HepG2 (cell line): Measurements from ENCODE around the gene MAP3K2. TPM values are rescaled to one million over a fixed set of nuclear protein-coding genes. Genes with fewer than 3 reads are reported as not detected.

Experiments used
- MEIS1 ChIP-seq: sonication (generic); formaldehyde crosslinking; IDR thresholded peaks from 2 replicates; pipeline ENCODE4 v1.9.0; 2021; ENCODE audit warnings: mild to moderate bottlenecking, missing genetic modification reagents, moderate library complexity, borderline replicate concordance
- NKX3-1 ChIP-seq: sonication (generic); formaldehyde crosslinking; IDR thresholded peaks from 2 replicates; pipeline ENCODE4 v1.5.0; 2020; ENCODE audit warnings: missing genetic modification reagents
- SIX1 ChIP-seq: sonication (generic); formaldehyde crosslinking; IDR thresholded peaks from 2 replicates; pipeline ENCODE4 v1.4.0; 2020; ENCODE audit warnings: missing genetic modification reagents, borderline replicate concordance
- TBX2 ChIP-seq: sonication (generic); formaldehyde crosslinking; IDR thresholded peaks from 2 replicates; pipeline ENCODE4 v1.5.0; 2020; ENCODE audit warnings: missing genetic modification reagents, mild to moderate bottlenecking, borderline replicate concordance
- YEATS4 ChIP-seq: sonication (generic); formaldehyde crosslinking; IDR thresholded peaks from 2 replicates; pipeline ENCODE4 v1.4.0; 2020; ENCODE audit warnings: missing genetic modification reagents, borderline replicate concordance
- YY1 ChIP-seq: IDR thresholded peaks from 2 replicates; pipeline ENCODE4 v1.6.1; 2011; ENCODE audit warnings: low read length, low read depth, moderate library complexity, mild to moderate bottlenecking; ENCODE audit not compliant: insufficient read depth, insufficient replicate concordance
- ZNF317 ChIP-seq: sonication (generic); formaldehyde crosslinking; IDR thresholded peaks from 2 replicates; pipeline ENCODE4 v1.5.0; 2020; ENCODE audit warnings: mild to moderate bottlenecking, missing genetic modification reagents
- ZNF33B ChIP-seq: sonication (generic); formaldehyde crosslinking; IDR thresholded peaks from 2 replicates; pipeline ENCODE4 v1.5.1; 2020; ENCODE audit warnings: mild to moderate bottlenecking, missing genetic modification reagents
- ZNF501 ChIP-seq: sonication (generic); formaldehyde crosslinking; IDR thresholded peaks from 2 replicates; pipeline ENCODE4 v1.5.1; 2020; ENCODE audit warnings: mild to moderate bottlenecking, moderate library complexity, missing genetic modification reagents
- ZNF614 ChIP-seq: IDR thresholded peaks from 2 replicates; pipeline ENCODE4 v1.6.1; 2018; ENCODE audit warnings: missing biosample characterization, missing genetic modification reagents, inconsistent platforms, borderline replicate concordance
- ZNF619 ChIP-seq: sonication (generic); formaldehyde crosslinking; IDR thresholded peaks from 2 replicates; pipeline ENCODE4 v1.4.0; 2020; ENCODE audit warnings: mild to moderate bottlenecking, missing genetic modification reagents
- ZSCAN22 ChIP-seq: sonication (generic); formaldehyde crosslinking; IDR thresholded peaks from 2 replicates; pipeline ENCODE4 v1.4.0; 2020; ENCODE audit warnings: mild to moderate bottlenecking, missing genetic modification reagents
- polyA plus RNA-seq, 8 experiments: library from polyadenylated mRNA; depleted of rRNA in 3 of 8; stranded (reverse) in 7 of 8; unstranded in 1 of 8; fragments of >200 nt; fragmentation: Illumina TruSeq in 4 of 8; extraction: Trizol in 4 of 8; gene quantifications; 2 replicates each; pipeline versions ENCODE4 v1.2.1 to v1.2.3, GENCODE V29; 2011 to 2016; ENCODE audit warnings: low read depth in 4 of 8, missing spikeins in 1 of 8, mixed read lengths in 1 of 8; ENCODE audit not compliant: insufficient read depth in 1 of 8
- total RNA-seq, 5 experiments: library from RNA; depleted of rRNA; stranded (reverse); fragments of >200 nt; fragmentation: Illumina TruSeq; extraction: Trizol; gene quantifications; 2 replicates each; pipeline ENCODE4 v1.2.3, GENCODE V29; 2016; ENCODE audit warnings: low read depth in 1 of 5
- TF ChIP-seq, protein P1 (sequence below): sonication (generic); formaldehyde crosslinking; IDR thresholded peaks from 2 replicates; pipeline ENCODE4 v1.8.1; 2023; ENCODE audit warnings: missing genetic modification reagents, inconsistent platforms, borderline replicate concordance
- TF ChIP-seq, protein P2 (sequence below): sonication (generic); formaldehyde crosslinking; IDR thresholded peaks from 2 replicates; pipeline ENCODE4 v1.5.0; 2020; ENCODE audit warnings: missing genetic modification reagents
- TF ChIP-seq, protein P3 (sequence below): sonication (generic); formaldehyde crosslinking; IDR thresholded peaks from 2 replicates; pipeline ENCODE4 v1.4.0; 2020; ENCODE audit warnings: mild to moderate bottlenecking, missing genetic modification reagents
- TF ChIP-seq, protein P4 (sequence below): sonication (generic); formaldehyde crosslinking; IDR thresholded peaks from 2 replicates; pipeline ENCODE4 v1.4.0; 2020; ENCODE audit warnings: missing genetic modification reagents
- TF ChIP-seq, protein P5 (sequence below): sonication (generic); formaldehyde crosslinking; IDR thresholded peaks from 2 replicates; pipeline ENCODE4 v1.4.0; 2020; ENCODE audit warnings: missing genetic modification reagents, borderline replicate concordance

MAP3K2 gene
- total and polyA plus RNA-seq, 2 of the 13 experiments (the other 11 are each of a cell fraction or from before 2014, with no cell fraction given) = 12.2 to 37.2 TPM

DNA sequence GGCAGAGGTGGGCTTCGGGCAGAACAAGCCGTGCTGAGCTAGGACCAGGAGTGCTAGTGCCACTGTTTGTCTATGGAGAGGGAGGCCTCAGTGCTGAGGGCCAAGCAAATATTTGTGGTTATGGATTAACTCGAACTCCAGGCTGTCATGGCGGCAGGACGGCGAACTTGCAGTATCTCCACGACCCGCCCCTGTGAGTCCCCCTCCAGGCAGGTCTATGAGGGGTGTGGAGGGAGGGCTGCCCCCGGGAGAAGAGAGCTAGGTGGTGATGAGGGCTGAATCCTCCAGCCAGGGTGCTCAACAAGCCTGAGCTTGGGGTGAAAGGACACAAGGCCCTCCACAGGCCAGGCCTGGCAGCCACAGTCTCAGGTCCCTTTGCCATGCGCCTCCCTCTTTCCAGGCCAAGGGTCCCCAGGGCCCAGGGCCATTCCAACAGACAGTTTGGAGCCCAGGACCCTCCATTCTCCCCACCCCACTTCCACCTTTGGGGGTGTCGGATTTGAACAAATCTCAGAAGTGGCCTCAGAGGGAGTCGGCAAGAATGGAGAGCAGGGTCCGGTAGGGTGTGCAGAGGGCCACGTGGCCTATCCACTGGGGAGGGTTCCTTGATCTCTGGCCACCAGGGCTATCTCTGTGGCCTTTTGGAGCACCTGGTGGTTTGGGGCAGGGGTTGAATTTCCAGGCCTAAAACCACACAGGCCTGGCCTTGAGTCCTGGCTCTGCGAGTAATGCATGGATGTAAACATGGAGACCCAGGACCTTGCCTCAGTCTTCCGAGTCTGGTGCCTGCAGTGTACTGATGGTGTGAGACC, 30.7 kb upstream of the MAP3K2 start, which contains the start of gene PROC (continued):
- TF ChIP-seq, protein P1, sequence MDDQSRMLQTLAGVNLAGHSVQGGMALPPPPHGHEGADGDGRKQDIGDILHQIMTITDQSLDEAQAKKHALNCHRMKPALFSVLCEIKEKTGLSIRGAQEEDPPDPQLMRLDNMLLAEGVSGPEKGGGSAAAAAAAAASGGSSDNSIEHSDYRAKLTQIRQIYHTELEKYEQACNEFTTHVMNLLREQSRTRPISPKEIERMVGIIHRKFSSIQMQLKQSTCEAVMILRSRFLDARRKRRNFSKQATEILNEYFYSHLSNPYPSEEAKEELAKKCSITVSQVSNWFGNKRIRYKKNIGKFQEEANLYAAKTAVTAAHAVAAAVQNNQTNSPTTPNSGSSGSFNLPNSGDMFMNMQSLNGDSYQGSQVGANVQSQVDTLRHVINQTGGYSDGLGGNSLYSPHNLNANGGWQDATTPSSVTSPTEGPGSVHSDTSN = 0 out of 2 replicates have a peak, but pooled peaks have one; percentile 63
- TF ChIP-seq, protein P2, sequence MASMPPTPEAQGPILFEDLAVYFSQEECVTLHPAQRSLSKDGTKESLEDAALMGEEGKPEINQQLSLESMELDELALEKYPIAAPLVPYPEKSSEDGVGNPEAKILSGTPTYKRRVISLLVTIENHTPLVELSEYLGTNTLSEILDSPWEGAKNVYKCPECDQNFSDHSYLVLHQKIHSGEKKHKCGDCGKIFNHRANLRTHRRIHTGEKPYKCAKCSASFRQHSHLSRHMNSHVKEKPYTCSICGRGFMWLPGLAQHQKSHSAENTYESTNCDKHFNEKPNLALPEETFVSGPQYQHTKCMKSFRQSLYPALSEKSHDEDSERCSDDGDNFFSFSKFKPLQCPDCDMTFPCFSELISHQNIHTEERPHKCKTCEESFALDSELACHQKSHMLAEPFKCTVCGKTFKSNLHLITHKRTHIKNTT (CRISPR knock-in tag) = no peak
- TF ChIP-seq, protein P3, sequence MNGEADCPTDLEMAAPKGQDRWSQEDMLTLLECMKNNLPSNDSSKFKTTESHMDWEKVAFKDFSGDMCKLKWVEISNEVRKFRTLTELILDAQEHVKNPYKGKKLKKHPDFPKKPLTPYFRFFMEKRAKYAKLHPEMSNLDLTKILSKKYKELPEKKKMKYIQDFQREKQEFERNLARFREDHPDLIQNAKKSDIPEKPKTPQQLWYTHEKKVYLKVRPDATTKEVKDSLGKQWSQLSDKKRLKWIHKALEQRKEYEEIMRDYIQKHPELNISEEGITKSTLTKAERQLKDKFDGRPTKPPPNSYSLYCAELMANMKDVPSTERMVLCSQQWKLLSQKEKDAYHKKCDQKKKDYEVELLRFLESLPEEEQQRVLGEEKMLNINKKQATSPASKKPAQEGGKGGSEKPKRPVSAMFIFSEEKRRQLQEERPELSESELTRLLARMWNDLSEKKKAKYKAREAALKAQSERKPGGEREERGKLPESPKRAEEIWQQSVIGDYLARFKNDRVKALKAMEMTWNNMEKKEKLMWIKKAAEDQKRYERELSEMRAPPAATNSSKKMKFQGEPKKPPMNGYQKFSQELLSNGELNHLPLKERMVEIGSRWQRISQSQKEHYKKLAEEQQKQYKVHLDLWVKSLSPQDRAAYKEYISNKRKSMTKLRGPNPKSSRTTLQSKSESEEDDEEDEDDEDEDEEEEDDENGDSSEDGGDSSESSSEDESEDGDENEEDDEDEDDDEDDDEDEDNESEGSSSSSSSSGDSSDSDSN = peak; percentile 93
- TF ChIP-seq ZSCAN22 (CRISPR knock-in tag) (peak; percentile 79; the same call in 1 of the 2 replicates), ZNF33B (CRISPR knock-in tag) (0 out of 2 replicates have a peak, but pooled peaks have one; percentile 77), YEATS4 (CRISPR knock-in tag) (peak; percentile 99), ZNF619 (no peak), ZNF614 (CRISPR knock-in tag) (peak; percentile 40), YY1 (peak; percentile 96), TBX2 (CRISPR knock-in tag) (peak; percentile 91), ZNF317 (CRISPR knock-in tag) (peak; percentile 85), NKX3-1 (CRISPR knock-in tag) (0 out of 2 replicates have a peak, but pooled peaks have one; percentile 37), SIX1 (CRISPR knock-in tag) (peak; percentile 77), MEIS1 (CRISPR knock-in tag) (peak; percentile 98), ZNF501 (peak; percentile 97)
- TF ChIP-seq, protein P4, sequence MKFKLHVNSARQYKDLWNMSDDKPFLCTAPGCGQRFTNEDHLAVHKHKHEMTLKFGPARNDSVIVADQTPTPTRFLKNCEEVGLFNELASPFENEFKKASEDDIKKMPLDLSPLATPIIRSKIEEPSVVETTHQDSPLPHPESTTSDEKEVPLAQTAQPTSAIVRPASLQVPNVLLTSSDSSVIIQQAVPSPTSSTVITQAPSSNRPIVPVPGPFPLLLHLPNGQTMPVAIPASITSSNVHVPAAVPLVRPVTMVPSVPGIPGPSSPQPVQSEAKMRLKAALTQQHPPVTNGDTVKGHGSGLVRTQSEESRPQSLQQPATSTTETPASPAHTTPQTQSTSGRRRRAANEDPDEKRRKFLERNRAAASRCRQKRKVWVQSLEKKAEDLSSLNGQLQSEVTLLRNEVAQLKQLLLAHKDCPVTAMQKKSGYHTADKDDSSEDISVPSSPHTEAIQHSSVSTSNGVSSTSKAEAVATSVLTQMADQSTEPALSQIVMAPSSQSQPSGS = peak; percentile 65; the same call in 1 of the 2 replicates
- TF ChIP-seq, protein P5, sequence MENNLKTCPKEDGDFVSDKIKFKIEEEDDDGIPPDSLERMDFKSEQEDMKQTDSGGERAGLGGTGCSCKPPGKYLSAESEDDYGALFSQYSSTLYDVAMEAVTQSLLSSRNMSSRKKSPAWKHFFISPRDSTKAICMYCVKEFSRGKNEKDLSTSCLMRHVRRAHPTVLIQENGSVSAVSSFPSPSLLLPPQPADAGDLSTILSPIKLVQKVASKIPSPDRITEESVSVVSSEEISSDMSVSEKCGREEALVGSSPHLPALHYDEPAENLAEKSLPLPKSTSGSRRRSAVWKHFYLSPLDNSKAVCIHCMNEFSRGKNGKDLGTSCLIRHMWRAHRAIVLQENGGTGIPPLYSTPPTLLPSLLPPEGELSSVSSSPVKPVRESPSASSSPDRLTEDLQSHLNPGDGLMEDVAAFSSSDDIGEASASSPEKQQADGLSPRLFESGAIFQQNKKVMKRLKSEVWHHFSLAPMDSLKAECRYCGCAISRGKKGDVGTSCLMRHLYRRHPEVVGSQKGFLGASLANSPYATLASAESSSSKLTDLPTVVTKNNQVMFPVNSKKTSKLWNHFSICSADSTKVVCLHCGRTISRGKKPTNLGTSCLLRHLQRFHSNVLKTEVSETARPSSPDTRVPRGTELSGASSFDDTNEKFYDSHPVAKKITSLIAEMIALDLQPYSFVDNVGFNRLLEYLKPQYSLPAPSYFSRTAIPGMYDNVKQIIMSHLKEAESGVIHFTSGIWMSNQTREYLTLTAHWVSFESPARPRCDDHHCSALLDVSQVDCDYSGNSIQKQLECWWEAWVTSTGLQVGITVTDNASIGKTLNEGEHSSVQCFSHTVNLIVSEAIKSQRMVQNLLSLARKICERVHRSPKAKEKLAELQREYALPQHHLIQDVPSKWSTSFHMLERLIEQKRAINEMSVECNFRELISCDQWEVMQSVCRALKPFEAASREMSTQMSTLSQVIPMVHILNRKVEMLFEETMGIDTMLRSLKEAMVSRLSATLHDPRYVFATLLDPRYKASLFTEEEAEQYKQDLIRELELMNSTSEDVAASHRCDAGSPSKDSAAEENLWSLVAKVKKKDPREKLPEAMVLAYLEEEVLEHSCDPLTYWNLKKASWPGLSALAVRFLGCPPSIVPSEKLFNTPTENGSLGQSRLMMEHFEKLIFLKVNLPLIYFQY (CRISPR knock-in tag) = peak; percentile 69; the same call in 1 of the 2 replicates
